Measurements from ENCODE around the gene SKAP2. TPM values are rescaled to one million over a fixed set of nuclear protein-coding genes. Genes with fewer than 3 reads are reported as not detected.

SKAP2 gene
- total RNA-seq, 1 experiment from 2014 or later = 0.56 TPM

GRCh38 chr7:26854876-26855855 lies 9.2 kb downstream of the SKAP2 start:
- no peaks in the 10 kb centered on the region for H3K4me1 ChIP-seq (ENCODE audit: insufficient read depth, low read length, poor library complexity, severe bottlenecking)
- intact Hi-C loops (cut with micrococcal nuclease; ENCODE audit: unreplicated experiment) = no loop called here
- no peak for DNase-seq (ENCODE audit: low spot score)
- TF ChIP-seq CTCF (conservative IDR thresholded peaks at IDR 0.05; ENCODE audit: low read depth, low read length) (no peak), EZH2 (IDR thresholded peaks at IDR 0.05; ENCODE audit: borderline replicate concordance, low read depth, low read length, poor library complexity, severe bottlenecking) (no peak)
- H3K36me3 ChIP-seq (ENCODE audit: insufficient read depth, low read length, poor library complexity, severe bottlenecking) = no peaks in the 10 kb centered on the region
- H3K4me3 ChIP-seq (ENCODE audit: low read depth, low read length, poor library complexity, severe bottlenecking) = no peak overlapping the region
- no peaks in the 10 kb centered on the region for H3K9me3 ChIP-seq (ENCODE audit: low read depth, low read length, poor library complexity, severe bottlenecking)
- POLR2A ChIA-PET (ENCODE audit: low non-redundant PET) = no interaction called here
- no peak overlapping the region for H3K27ac ChIP-seq (ENCODE audit: low read depth, low read length, poor library complexity, severe bottlenecking)
- H3K27me3 ChIP-seq (replicated peaks; ENCODE audit: insufficient read depth, low read depth, low read length, poor library complexity) = peaks cover 98% of the 10 kb centered on the region
- no TSS peak for BruUV-seq (replicated peaks)
- CTCF ChIA-PET = no interaction called here

GRCh38 chr7:26853788-26854393 lies 10.5 kb downstream of the SKAP2 start:
- POLR2A ChIA-PET (ENCODE audit: low non-redundant PET) = no interaction called here

GRCh38 chr7:26850193-26850651 lies 14.2 kb downstream of the SKAP2 start:
- CTCF ChIA-PET = no interaction called here
- Histone ChIP-seq H3K4me3 (ENCODE audit: low read depth, low read length, poor library complexity, severe bottlenecking) (no peak overlapping the region), H3K4me1 (ENCODE audit: insufficient read depth, low read length, poor library complexity, severe bottlenecking) (no peaks in the 10 kb centered on the region), H3K27ac (ENCODE audit: low read depth, low read length, poor library complexity, severe bottlenecking) (no peak overlapping the region), H3K9me3 (ENCODE audit: low read depth, low read length, poor library complexity, severe bottlenecking) (no peaks in the 10 kb centered on the region), H3K36me3 (ENCODE audit: insufficient read depth, low read length, poor library complexity, severe bottlenecking) (no peaks in the 10 kb centered on the region), H3K27me3 (replicated peaks; ENCODE audit: insufficient read depth, low read depth, low read length, poor library complexity) (peaks cover 72% of the 10 kb centered on the region)
- TF ChIP-seq EZH2 (IDR thresholded peaks at IDR 0.05; ENCODE audit: borderline replicate concordance, low read depth, low read length, poor library complexity, severe bottlenecking) (no peak), CTCF (conservative IDR thresholded peaks at IDR 0.05; ENCODE audit: low read depth, low read length) (no peak)
- intact Hi-C loops (cut with micrococcal nuclease; ENCODE audit: unreplicated experiment) = no loop called here
- DNase-seq (ENCODE audit: low spot score) = no peak
- POLR2A ChIA-PET (ENCODE audit: low non-redundant PET) = no interaction called here
- BruUV-seq (replicated peaks) = no TSS peak

More at GRCh38 chr7:26853788-26854393, 10.5 kb downstream of the SKAP2 start:
- Histone ChIP-seq H3K4me3 (ENCODE audit: low read depth, low read length, poor library complexity, severe bottlenecking) (no peak overlapping the region), H3K27me3 (replicated peaks; ENCODE audit: insufficient read depth, low read depth, low read length, poor library complexity) (peaks cover 93% of the 10 kb centered on the region), H3K27ac (ENCODE audit: low read depth, low read length, poor library complexity, severe bottlenecking) (no peak overlapping the region), H3K36me3 (ENCODE audit: insufficient read depth, low read length, poor library complexity, severe bottlenecking) (no peaks in the 10 kb centered on the region), H3K4me1 (ENCODE audit: insufficient read depth, low read length, poor library complexity, severe bottlenecking) (no peaks in the 10 kb centered on the region), H3K9me3 (ENCODE audit: low read depth, low read length, poor library complexity, severe bottlenecking) (no peaks in the 10 kb centered on the region)
- DNase-seq (ENCODE audit: low spot score) = peak; percentile 48
- CTCF ChIA-PET = interaction anchor here (0.5 to 1.2 kb wide), 2 partner anchors 305 to 307 kb away, joined by 3 to 6 read pairs; no protein-coding TSS in a partner anchor
- BruUV-seq (replicated peaks) = no TSS peak
- intact Hi-C loops (cut with micrococcal nuclease; ENCODE audit: unreplicated experiment) = no loop called here
- TF ChIP-seq EZH2 (IDR thresholded peaks at IDR 0.05; ENCODE audit: borderline replicate concordance, low read depth, low read length, poor library complexity, severe bottlenecking) (no peak), CTCF (conservative IDR thresholded peaks at IDR 0.05; ENCODE audit: low read depth, low read length) (peak; percentile 63)
